Myocyte (in vitro differentiated cells): ENCODE results near the gene ACAT1. TPM values are rescaled to one million over a fixed set of nuclear protein-coding genes. Genes with fewer than 3 reads are reported as not detected.
"Not testable (repeated sequence)": the region's sequence is repeated elsewhere in the genome, so short reads cannot be mapped to it uniquely, and the experiment has no call there.

Experiments used
- DNase-seq: peaks from one replicate; pipeline ENCODE4 v3.0.0-alpha.2; 2012; ENCODE audit warnings: low read depth
- polyA plus RNA-seq: library from polyadenylated mRNA; unstranded; fragments of >200 nt; gene quantifications from one replicate; pipeline ENCODE4 v1.2.1, GENCODE V29; 2012; ENCODE audit warnings: missing spikeins
- total RNA-seq: library from RNA; depleted of rRNA; stranded (reverse); fragments of >200 nt; gene quantifications from 2 replicates; pipeline ENCODE4 v1.2.3, GENCODE V29; 2014

The ACAT1 gene
- 200 and 231 TPM in 2 replicates for total RNA-seq
- 39.1 TPM for polyA plus RNA-seq

- peak; percentile 95 for DNase-seq
These were observed at the start of gene ACAT1 for GRCh38 chr11:108121274-108122155. TSS of gene ACAT1 (plus strand) at chr11:108121567. CDS start at chr11:108121607, 40 bp downstream.

GRCh38 chr11:108084811-108085210, 36.6 kb upstream of the ACAT1 start:
- DNase-seq: no peak

DNA sequence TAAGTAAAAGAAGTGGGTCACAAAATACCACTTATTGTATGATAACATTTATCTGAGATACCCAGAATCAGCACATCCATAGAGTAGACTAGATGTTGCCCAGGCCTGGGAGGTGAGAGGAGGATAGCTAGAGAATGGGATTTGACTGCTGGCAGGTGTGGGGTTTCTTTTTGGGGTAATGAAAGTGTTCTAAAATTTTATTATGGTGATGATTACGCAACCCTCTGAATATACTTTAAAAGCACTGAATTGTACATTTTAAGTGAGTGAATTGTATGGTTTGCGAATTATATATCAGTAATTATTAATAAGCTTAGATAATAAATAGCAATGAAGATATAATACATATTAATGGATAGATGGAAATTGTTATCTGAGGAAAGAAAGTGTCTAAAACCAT, 35.7 kb upstream of the ACAT1 start:
- no peak for DNase-seq

DNA sequence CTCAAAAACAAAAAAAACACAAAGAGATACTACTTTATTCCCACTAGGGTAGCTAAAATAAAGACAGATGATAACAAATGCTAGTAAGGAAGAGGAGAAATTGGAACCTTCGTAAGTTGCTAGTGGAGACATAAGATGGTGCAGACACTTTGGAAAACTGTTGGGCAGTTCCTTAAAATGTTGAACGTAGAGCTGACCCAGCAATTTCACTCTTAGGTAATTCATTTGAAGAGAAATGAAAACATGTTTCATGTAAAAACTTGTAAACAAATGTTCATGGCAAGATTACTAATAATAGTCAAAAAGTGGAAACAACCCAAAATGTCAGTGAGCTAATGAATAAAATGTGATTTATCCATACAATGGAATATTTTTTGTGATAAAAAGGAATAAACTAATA, 29.2 kb upstream of the ACAT1 start:
- DNase-seq: no peak

GRCh38 chr11:108093128-108093904, 28.1 kb upstream of the ACAT1 start:
- no peak for DNase-seq

- no peak for DNase-seq
These were observed 24.2 kb upstream of the ACAT1 start for GRCh38 chr11:108097179-108097578.

GRCh38 chr11:108101090-108101775, 20.1 kb upstream of the ACAT1 start:
- DNase-seq: no peak

DNA sequence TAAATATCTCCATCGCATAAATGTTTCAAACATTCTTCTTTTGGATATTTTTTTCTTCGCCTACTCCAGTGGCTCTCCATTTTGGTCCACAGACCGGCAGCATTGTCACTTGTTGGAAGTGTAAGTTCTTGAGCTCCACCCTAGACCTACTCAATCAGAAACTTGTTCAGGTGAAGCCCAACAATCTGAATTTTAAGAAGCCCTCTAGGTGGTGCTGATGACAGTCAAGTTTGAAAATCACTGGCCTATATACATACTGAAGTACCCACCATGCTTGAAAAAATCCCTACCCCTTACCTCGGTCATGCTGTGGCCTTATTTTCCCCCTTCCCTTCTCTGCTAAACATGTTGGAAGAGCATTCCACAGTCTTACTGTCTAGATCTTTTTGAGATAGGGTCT, 10.2 kb upstream of the ACAT1 start:
- no peak for DNase-seq

DNA sequence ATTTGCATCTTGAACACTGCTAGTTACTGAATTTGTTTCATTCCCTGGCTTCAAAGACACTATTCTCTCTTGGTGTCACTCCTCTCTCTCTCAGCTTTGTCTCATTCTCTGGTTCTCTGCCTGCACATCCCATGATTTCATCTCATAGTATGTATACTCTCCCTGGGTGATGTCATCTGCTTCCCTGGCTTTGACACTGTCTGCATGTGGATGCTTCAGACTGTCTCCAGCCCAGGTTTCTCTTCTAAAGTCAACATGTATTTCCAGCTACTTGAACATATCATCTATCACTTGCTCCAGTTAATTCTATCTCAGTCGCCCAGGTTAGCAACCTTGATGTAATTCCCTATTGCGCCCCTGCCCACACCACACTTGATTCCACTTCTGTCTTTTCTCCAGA, 9.3 kb upstream of the ACAT1 start:
- no peak for DNase-seq

- DNase-seq: peak; percentile 90
These were observed 5.7 kb upstream of the ACAT1 start for GRCh38 chr11:108115500-108116140.

DNA sequence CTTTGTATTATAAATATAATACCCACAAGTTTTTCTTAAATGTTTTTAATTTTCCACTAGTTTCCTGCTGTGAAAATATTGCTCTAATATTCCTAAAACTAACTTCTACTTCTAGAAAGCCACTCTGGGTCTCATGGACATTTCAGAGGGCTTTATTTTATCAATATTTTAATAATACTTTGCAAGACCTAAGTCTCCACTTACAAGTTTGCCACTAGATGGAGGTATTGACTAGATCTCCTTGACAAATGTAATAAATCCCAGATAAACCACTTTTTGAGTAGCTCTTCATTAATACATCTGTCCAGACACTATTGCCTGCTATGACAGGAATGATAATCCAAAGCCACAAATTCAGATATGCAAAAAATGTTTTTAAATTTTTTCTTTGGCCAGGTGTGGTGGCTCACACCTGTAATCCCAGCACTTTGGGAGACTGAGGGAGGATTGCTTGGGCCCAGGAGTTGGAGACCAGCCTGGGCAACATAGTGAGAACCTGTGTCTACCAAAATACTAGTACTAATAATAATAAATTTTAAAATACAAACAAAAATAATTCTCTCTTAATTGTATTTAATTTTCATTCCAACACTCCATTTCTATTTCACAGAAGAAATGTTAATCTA, 3.5 kb upstream of the ACAT1 start:
- DNase-seq: peak; percentile 49

DNA sequence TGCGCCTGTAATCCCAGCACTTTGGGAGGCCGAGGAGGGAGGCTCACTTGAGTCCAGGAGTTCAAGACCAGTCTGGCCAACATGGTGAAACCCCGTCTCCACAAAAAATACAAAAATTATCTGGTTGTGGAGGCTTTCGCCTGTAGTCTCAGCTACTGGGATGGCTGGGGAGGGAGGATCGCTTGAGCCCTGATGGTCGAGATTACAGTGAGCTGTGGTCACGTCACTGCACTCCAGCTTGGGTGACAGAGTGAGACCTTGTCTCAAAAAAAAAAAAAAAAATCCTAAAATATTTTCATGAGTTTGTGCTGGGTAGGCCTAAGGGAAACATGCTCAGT, 462 bp upstream of the ACAT1 start:
- not testable (repeated sequence) for DNase-seq

DNA sequence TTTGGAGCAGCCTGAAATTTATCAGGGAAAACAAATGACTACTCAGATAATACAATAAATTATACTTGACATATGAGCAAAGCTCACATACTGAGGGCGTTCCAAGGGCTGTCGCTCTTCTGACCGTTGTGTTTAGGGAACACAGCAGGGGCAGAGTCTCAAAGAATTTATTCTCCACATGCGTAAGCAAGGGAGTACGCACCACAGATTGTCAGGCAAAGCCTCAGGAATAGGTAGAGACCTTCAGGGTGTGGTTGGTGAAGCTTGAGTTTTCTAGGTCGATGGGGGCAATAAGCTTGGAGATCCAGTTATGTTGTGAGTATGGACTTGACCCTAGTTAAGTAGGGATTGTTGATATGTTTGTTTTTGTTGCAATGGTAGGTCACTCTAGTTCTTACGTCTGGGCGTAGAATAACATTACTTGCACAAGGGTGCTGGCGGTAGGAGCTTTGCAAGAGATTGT, 830 bp downstream of the ACAT1 start:
- peak; percentile 48 for DNase-seq

GRCh38 chr11:108125096-108125495, 3.7 kb downstream of the ACAT1 start:
- DNase-seq: no peak

DNA sequence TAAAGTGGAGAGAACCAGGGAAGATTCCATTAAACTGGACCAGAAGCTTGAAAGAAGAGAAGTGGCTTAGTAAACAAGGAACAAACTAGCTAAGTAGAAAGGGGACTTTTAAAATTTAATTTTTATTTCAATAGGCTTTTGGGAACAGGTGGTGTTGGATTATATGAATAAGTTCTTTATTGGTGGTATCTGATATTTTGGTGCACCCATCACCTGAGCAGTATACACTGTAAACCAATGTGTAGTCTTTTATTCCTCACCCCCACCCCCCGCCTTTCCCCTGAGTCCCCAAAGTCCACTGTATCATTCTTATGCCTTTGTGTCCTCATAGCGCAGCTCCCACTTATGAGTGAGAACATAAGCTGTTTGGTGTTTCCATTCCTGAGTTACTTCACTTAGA, 7.4 kb downstream of the ACAT1 start:
- DNase-seq: no peak

- DNase-seq: no peak
These were observed 10.6 kb downstream of the ACAT1 start for GRCh38 chr11:108131993-108132392.

DNA sequence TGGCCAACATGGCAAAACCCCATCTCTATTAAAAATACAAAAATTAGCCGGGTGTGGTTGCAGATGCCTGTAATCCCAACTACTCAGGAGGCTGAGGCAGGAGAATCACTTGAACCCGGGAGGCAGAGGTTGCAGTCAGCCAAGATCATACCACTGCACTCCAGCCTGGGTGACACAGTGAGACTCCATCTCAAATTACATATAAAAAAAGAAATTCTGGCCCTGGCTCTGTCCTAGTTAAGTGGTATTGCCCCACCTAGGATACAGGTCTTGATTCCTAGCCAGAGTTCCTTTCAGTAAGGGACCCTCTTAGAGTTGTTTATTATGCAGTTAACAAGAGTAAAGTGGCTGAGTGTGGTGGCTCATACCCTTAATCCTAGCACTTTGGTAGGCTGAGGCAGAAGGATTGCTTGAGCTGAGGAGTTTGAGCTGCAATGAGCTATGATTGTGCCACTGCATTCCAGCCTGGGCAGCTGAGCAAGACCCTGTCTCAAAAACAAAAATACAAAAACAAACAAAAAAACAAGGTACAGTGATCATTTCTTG, 11.7 kb downstream of the ACAT1 start:
- DNase-seq: not testable (repeated sequence)

DNA sequence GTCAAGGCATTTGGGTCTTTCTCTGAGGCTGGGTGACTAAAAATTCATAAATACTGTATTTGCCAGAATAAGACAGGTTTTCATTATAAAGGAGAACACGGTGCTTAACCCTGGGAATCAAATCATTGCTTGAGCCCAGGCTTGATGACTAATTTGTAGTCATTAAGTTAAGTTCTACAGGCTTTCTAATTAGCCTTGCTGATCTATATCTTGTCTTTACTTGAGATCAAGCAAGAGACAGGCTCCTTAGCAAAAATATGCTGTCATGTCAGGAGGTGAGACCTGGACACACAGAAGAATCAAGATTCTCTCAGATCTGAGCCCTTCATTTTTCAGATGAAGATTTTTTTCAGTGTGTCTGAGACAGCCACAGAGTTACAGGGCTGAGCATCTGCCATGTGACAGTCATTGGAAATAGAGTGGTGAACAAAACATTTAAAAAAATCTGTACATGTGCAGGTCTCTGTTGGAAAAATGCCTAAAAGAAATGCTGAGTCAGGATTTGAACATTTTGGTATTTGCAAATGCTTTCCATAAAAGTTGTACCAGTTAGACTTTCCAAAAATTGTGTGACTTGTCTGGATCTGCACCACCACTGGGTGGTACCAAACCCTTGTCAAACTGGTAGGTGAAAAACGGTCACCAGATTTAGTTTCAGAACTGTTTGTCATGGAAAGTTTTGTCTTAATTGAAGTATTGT, 14.6 kb downstream of the ACAT1 start:
- DNase-seq: peak; percentile 44

GRCh38 chr11:108137212-108137611, 15.8 kb downstream of the ACAT1 start:
- no peak for DNase-seq

DNA sequence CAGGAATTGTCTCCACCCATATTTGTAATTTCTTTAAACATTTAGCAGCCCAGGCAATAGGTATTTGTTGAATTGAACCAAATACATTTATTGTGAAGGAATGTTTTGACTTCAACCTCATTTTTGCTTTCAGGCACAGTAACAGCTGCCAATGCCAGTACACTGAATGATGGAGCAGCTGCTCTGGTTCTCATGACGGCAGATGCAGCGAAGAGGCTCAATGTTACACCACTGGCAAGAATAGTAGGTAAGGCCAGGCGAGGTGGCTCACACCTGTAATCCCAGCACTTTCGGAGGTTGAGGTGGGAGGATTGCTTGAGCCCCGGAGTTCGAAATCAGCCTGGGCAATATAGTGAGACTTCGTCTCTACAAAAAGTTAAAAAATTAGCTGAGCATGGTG, 20.9 kb downstream of the ACAT1 start:
- peak; percentile 23 for DNase-seq
